Uterus (tissue), 2 donors: ENCODE results near the gene PIH1D1.

ENCODE experiments used
- CTCF ChIP-seq, 4 experiments: fragments of 200-600 bp in 2 of 4; fragments of 450-650 bp in 2 of 4; sonication (generic) in 2 of 4; IDR thresholded peaks; one replicate each; pipeline ENCODE4 v1.5.1; 2016 to 2019; ENCODE audit warnings: antibody characterized with exemption in 4 of 4, mild to moderate bottlenecking in 2 of 4, moderate library complexity in 1 of 4
- POLR2A ChIP-seq, 2 donors: fragments of 450-650 bp; IDR thresholded peaks; one replicate each; pipeline ENCODE4 v1.6.1; 2016; ENCODE audit warnings: antibody characterized with exemption in 2 of 2, mild to moderate bottlenecking in 1 of 2, moderate library complexity in 1 of 2

- TF ChIP-seq CTCF (IDR thresholded peaks at IDR 0.05) (no peak), POLR2A (IDR thresholded peaks at IDR 0.05) (no peak)
Observed at GRCh38 chr19:49439836-49440235, 11.8 kb downstream of the PIH1D1 start.
